Activated T-cell treated with anti-CD3 and anti-CD28 coated beads, Interleukin-2, amount 50 U/mL, for 48 hours (primary cell): ENCODE data around the gene CPEB3.
"Not testable (repeated sequence)": the region's sequence is repeated elsewhere in the genome, so short reads cannot be mapped to it uniquely, and the experiment has no call there.

Experiments used
- DNase-seq, 2 experiments: peaks; one replicate each; pipeline ENCODE4 v3.0.0-alpha.2; 2020

CPEB3 gene

GRCh38 chr10:92131275-92131820, 159.5 kb downstream of the CPEB3 start:
- no peak for DNase-seq

GRCh38 chr10:92130622-92131274, 160.1 kb downstream of the CPEB3 start:
- DNase-seq: no peak

GRCh38 chr10:92126100-92126650, 164.7 kb downstream of the CPEB3 start:
- DNase-seq: no peak

- DNase-seq: no peak
These were observed 165.7 kb downstream of the CPEB3 start for GRCh38 chr10:92125144-92125543.

- DNase-seq: no peak
These were observed 166.2 kb downstream of the CPEB3 start for GRCh38 chr10:92124616-92125143.

- no peak for DNase-seq
These were observed 166.9 kb downstream of the CPEB3 start for GRCh38 chr10:92124020-92124419.

- DNase-seq: no peak
These were observed 167.9 kb downstream of the CPEB3 start for GRCh38 chr10:92122941-92123450.

GRCh38 chr10:92121686-92122492, 169.0 kb downstream of the CPEB3 start:
- DNase-seq: no peak

GRCh38 chr10:92119340-92119739, 171.5 kb downstream of the CPEB3 start:
- no peak for DNase-seq

GRCh38 chr10:92114917-92115316, 176.0 kb downstream of the CPEB3 start:
- DNase-seq: not testable (repeated sequence)

- DNase-seq: no peak
These were observed 176.8 kb downstream of the CPEB3 start for GRCh38 chr10:92113911-92114600.

- DNase-seq: no peak
These were observed 178.4 kb downstream of the CPEB3 start for GRCh38 chr10:92112462-92112861.

GRCh38 chr10:92111336-92111939, 179.4 kb downstream of the CPEB3 start:
- DNase-seq: no peak

- no peak for DNase-seq
These were observed 180.7 kb downstream of the CPEB3 start for GRCh38 chr10:92110039-92110794.

- no peak for DNase-seq
These were observed 182.1 kb downstream of the CPEB3 start for GRCh38 chr10:92108747-92109146.

GRCh38 chr10:92108120-92108519, 182.8 kb downstream of the CPEB3 start:
- no peak for DNase-seq

- no peak for DNase-seq
These were observed 187.3 kb downstream of the CPEB3 start for GRCh38 chr10:92103376-92104090.

GRCh38 chr10:92102601-92103213, 188.2 kb downstream of the CPEB3 start:
- DNase-seq: no peak

GRCh38 chr10:92094960-92095359, 195.9 kb downstream of the CPEB3 start:
- DNase-seq: no peak

GRCh38 chr10:92091965-92092364, 198.9 kb downstream of the CPEB3 start:
- no peak for DNase-seq
